ENCODE data around the gene ZNF524. TPM values are rescaled to one million over a fixed set of nuclear protein-coding genes. Genes with fewer than 3 reads are reported as not detected.
A peak's percentile ranks its signal among the peaks of the same experiment; 100 is the strongest.

Gene ZNF524
- total and polyA plus RNA-seq, 9 of the 15 experiments (the other 6 are each of a cell fraction or from before 2014, with no cell fraction given), result 0.08 to 15.6 (median 2.9) TPM

DNA sequence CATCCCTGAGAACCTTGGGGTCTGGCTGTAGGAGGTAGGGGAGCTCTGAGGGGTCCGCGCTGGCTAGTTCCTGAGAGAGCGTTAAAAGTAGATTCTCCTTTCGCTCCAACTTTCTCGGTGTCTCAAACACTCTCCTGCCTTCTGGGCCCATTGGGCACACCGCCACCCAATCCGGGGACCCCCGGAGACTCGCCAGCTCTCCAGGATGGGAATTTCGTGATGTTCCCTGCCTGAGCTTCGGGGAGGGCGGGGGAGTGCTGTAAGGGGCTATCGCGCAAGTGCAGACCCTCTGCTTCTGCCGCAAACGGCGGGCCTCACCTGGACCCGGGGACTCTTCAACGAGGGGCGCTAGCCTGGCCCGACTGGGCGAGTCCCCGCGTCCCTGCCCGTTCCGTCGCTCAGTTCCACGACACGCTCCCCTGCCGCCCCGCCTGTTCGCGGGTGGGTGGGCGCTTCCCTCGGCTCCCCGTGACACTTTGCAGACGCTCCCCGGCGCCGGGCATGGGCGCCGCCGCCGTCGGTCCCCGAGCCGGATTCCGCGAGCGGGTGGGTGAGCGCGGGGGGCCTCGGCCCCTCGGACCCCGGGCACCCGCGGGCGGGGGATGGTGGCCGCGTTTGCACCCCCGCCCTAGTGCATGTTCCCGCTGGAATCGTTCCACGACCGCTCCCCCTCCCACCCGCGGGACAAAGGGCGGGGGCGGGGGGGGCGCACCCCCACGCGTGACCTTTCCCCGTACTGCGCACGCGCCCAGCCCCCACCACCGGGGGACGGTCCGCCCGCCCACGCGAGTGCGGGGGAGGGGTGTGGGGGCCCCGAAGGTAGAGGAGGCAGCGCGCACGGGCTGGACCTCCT, 47.9 kb downstream of the ZNF524 start, which contains the start of gene CCDC106 (continued):
- peak; percentile 100 for TF ChIP-seq SAFB (IDR thresholded peaks at IDR 0.05; ENCODE audit: borderline replicate concordance, low read depth, low read length)
- no peak for TF ChIP-seq ZNF785 (CRISPR knock-in tag; IDR thresholded peaks at IDR 0.05)
- no peak for TF ChIP-seq BRCA1 (IDR thresholded peaks at IDR 0.05)
- no peak for TF ChIP-seq BRCA1 (CRISPR knock-in tag; IDR thresholded peaks at IDR 0.05)
- TF ChIP-seq RBM14 (IDR thresholded peaks at IDR 0.05; ENCODE audit: borderline replicate concordance, insufficient read depth, low read depth, low read length), result 0 out of 2 replicates have a peak, but pooled peaks have one; percentile 24
- TF ChIP-seq NFATC3 (IDR thresholded peaks at IDR 0.05), result no peak
- peak; percentile 89 for TF ChIP-seq PRDM10 (IDR thresholded peaks at IDR 0.05; ENCODE audit: partially characterized antibody)
- TF ChIP-seq, protein P1, sequence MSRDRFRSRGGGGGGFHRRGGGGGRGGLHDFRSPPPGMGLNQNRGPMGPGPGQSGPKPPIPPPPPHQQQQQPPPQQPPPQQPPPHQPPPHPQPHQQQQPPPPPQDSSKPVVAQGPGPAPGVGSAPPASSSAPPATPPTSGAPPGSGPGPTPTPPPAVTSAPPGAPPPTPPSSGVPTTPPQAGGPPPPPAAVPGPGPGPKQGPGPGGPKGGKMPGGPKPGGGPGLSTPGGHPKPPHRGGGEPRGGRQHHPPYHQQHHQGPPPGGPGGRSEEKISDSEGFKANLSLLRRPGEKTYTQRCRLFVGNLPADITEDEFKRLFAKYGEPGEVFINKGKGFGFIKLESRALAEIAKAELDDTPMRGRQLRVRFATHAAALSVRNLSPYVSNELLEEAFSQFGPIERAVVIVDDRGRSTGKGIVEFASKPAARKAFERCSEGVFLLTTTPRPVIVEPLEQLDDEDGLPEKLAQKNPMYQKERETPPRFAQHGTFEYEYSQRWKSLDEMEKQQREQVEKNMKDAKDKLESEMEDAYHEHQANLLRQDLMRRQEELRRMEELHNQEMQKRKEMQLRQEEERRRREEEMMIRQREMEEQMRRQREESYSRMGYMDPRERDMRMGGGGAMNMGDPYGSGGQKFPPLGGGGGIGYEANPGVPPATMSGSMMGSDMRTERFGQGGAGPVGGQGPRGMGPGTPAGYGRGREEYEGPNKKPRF (IDR thresholded peaks at IDR 0.05; ENCODE audit: low read depth, low read length), result no peak
- TF ChIP-seq BDP1 (IDR thresholded peaks at IDR 0.05; ENCODE audit: insufficient read depth, insufficient read length), result no peak
- TF ChIP-seq POLR2AphosphoS5 (IDR thresholded peaks at IDR 0.05; ENCODE audit: control insufficient read depth, insufficient read depth, low read depth, low read length), result no peak
- TF ChIP-seq, protein P2, sequence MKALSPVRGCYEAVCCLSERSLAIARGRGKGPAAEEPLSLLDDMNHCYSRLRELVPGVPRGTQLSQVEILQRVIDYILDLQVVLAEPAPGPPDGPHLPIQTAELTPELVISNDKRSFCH (CRISPR knock-in tag; IDR thresholded peaks at IDR 0.05), result no peak
- TF ChIP-seq, protein P2 (tag; IDR thresholded peaks at IDR 0.05), result peak; percentile 81
- 0 out of 2 replicates have a peak, but pooled peaks have one; percentile 42 for TF ChIP-seq ARID1B (IDR thresholded peaks at IDR 0.05)
- no peak for TF ChIP-seq ZNF133 (CRISPR knock-in tag; IDR thresholded peaks at IDR 0.05)
- TF ChIP-seq, protein P3, sequence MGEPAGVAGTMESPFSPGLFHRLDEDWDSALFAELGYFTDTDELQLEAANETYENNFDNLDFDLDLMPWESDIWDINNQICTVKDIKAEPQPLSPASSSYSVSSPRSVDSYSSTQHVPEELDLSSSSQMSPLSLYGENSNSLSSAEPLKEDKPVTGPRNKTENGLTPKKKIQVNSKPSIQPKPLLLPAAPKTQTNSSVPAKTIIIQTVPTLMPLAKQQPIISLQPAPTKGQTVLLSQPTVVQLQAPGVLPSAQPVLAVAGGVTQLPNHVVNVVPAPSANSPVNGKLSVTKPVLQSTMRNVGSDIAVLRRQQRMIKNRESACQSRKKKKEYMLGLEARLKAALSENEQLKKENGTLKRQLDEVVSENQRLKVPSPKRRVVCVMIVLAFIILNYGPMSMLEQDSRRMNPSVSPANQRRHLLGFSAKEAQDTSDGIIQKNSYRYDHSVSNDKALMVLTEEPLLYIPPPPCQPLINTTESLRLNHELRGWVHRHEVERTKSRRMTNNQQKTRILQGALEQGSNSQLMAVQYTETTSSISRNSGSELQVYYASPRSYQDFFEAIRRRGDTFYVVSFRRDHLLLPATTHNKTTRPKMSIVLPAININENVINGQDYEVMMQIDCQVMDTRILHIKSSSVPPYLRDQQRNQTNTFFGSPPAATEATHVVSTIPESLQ (CRISPR knock-in tag; IDR thresholded peaks at IDR 0.05), result no peak
- TF ChIP-seq TAF9B (IDR thresholded peaks at IDR 0.05; ENCODE audit: partially characterized antibody), result no peak
- TF ChIP-seq ERF (CRISPR knock-in tag; IDR thresholded peaks at IDR 0.05), result no peak
- no peak for TF ChIP-seq NUFIP1 (IDR thresholded peaks at IDR 0.05; ENCODE audit: partially characterized antibody)
- TF ChIP-seq RBBP5 (IDR thresholded peaks at IDR 0.05; ENCODE audit: borderline replicate concordance, insufficient read depth, low read length, poor library complexity, severe bottlenecking), result peak; percentile 36
